Smooth muscle cell (in vitro differentiated cells): ENCODE results near the gene TCFL5. TPM values are rescaled to one million over a fixed set of nuclear protein-coding genes. Genes with fewer than 3 reads are reported as not detected.

Source experiments
- DNase-seq: peaks from one replicate; lab custom pipeline; 2025; ENCODE audit not compliant: unreplicated experiment; lab: John Stamatoyannopoulos, UW
- H2AFZ ChIP-seq: fragments of 200-600 bp; sonication (generic); 2 replicates; pipeline ENCODE4 v1.6.0; 2016; ENCODE audit warnings: antibody characterized with exemption, low read depth, mild to moderate bottlenecking
- H3F3A ChIP-seq: fragments of 200-600 bp; sonication (generic); 2 replicates; pipeline ENCODE4 v1.6.0; 2017; ENCODE audit warnings: antibody characterized with exemption, low read depth
- H3K27ac ChIP-seq: fragments of 200-600 bp; sonication (generic); 2 replicates; pipeline ENCODE4 v1.5.1; 2016; ENCODE audit warnings: low read depth, mild to moderate bottlenecking
- H3K27me3 ChIP-seq: fragments of 200-600 bp; sonication (generic); 2 replicates; pipeline ENCODE4 v1.6.1; 2016; ENCODE audit warnings: low read depth, mild to moderate bottlenecking
- H3K36me3 ChIP-seq: fragments of 200-600 bp; sonication (generic); 2 replicates; pipeline ENCODE4 v1.5.1; 2016; ENCODE audit warnings: low read depth
- H3K4me1 ChIP-seq: fragments of 200-600 bp; sonication (generic); 2 replicates; pipeline ENCODE4 v1.5.1; 2016; ENCODE audit warnings: low read depth
- H3K4me2 ChIP-seq: fragments of 200-600 bp; sonication (generic); 2 replicates; pipeline ENCODE4 v1.6.0; 2016; ENCODE audit warnings: mild to moderate bottlenecking
- H3K4me3 ChIP-seq: fragments of 200-600 bp; sonication (generic); 2 replicates; pipeline ENCODE4 v1.5.1; 2016; ENCODE audit warnings: mild to moderate bottlenecking
- H3K79me2 ChIP-seq: fragments of 200-600 bp; sonication (generic); 2 replicates; pipeline ENCODE4 v1.6.0; 2016; ENCODE audit warnings: low read depth, mild to moderate bottlenecking
- H3K9ac ChIP-seq: fragments of 200-600 bp; sonication (generic); 2 replicates; pipeline ENCODE4 v1.6.0; 2016; ENCODE audit warnings: low read depth
- H3K9me3 ChIP-seq: fragments of 200-600 bp; sonication (generic); replicated peaks from 2 replicates; pipeline ENCODE4 v1.5.1; 2016; ENCODE audit warnings: low read depth
- H4K20me1 ChIP-seq: fragments of 200-600 bp; sonication (generic); 2 replicates; pipeline ENCODE4 v1.6.0; 2016; ENCODE audit warnings: low read depth
- CTCF ChIP-seq: fragments of 200-600 bp; sonication (generic); IDR thresholded peaks from 2 replicates; pipeline ENCODE4 v1.5.1; 2017; ENCODE audit warnings: borderline replicate concordance, mild to moderate bottlenecking, antibody characterized with exemption; ENCODE audit not compliant: insufficient read depth, poor library complexity, severe bottlenecking
- WGBS: methylation state at CpG from one replicate; pipeline ENCODE4 v1.1.7; 2016; ENCODE audit warnings: low lambda C conversion rate; 5-methylcytosine and 5-hydroxymethylcytosine counted together
- polyA plus RNA-seq: library from polyadenylated mRNA; unstranded; fragments of >200 nt; fragmentation: Nextera tagmentation; extraction: Ambion mirVana; gene quantifications from 2 replicates; pipeline ENCODE4 v1.2.1, GENCODE V29; 2016
- total RNA-seq: library from RNA; depleted of rRNA; stranded (reverse); fragments of >200 nt; gene quantifications from 2 replicates; pipeline ENCODE4 v1.2.3, GENCODE V29; 2014

The TCFL5 gene
- total and polyA plus RNA-seq, 2 experiments from 2014 or later: 9.5 to 12.5 TPM

GRCh38 chr20:62846166-62846890 is 15.3 kb downstream of the TCFL5 start:
- Histone ChIP-seq H3K4me1 (no peaks in the 10 kb centered on the region), H3K4me2 (peak overlapping the region; percentile 6), H3K27ac (peak overlapping the region; percentile 75), H3K4me3 (no peak overlapping the region), H3K36me3 (peaks cover 2% of the 10 kb centered on the region), H2AFZ (no peak overlapping the region), H3K9me3 (no peaks in the 10 kb centered on the region), H3K9ac (peak overlapping the region; percentile 13), H3F3A (no peaks in the 10 kb centered on the region), H3K79me2 (no peaks in the 10 kb centered on the region), H3K27me3 (no peaks in the 10 kb centered on the region), H4K20me1 (peaks cover 10% of the 10 kb centered on the region)
- TF ChIP-seq CTCF: no peak
- no peak for DNase-seq
- 80% methylated on average over 19 of the region's 19 CpGs for WGBS

DNA sequence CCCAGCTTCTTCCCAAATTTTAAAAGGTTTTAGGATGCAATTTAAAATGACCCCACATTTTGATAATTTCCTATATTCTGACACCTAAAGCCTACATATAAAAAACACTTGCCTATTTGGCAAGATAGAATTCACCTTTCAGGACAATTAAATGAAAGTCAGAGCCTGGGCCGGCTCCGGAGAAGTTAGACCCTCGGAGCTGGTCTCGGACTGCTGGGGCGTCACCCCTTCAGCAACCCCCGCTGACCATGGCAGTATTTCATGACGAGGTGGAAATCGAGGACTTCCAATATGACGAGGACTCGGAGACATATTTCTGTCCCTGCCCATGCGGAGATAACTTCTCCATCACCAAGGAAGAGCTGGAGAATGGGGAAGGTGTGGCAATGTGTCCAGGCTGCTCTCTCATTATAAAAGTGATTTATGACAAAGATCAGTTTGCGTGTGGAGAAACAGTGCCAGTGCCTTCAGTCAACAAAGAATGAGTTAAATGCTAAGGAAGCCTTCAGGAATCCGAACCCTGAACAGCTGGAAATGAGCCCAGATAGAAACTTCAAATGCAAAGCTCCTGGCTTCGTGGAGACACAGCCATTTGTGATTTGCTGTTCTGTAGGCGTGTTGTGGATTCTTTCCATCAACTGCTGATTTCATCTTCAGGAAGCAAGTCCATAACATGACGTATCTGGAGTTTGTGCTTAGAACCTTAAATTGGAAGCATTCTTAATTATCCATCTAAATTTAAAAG is 16.0 kb downstream of the TCFL5 start:
- peaks cover 2% of the 10 kb centered on the region for H4K20me1 ChIP-seq
- no peaks in the 10 kb centered on the region for H3K27me3 ChIP-seq
- H2AFZ ChIP-seq: no peak overlapping the region
- 78% methylated on average over 16 of the region's 16 CpGs for WGBS
- H3F3A ChIP-seq: no peaks in the 10 kb centered on the region
- H3K4me1 ChIP-seq: no peaks in the 10 kb centered on the region
- H3K27ac ChIP-seq: peak overlapping the region; percentile 75
- no peaks in the 10 kb centered on the region for H3K79me2 ChIP-seq
- no peaks in the 10 kb centered on the region for H3K9me3 ChIP-seq
- no peak for DNase-seq
- peaks cover 2% of the 10 kb centered on the region for H3K36me3 ChIP-seq
- TF ChIP-seq CTCF: no peak
- H3K4me2 ChIP-seq: peak overlapping the region; percentile 6
- peak overlapping the region; percentile 13 for H3K9ac ChIP-seq
- H3K4me3 ChIP-seq: no peak overlapping the region

- no peak overlapping the region for H3K4me3 ChIP-seq
- no peaks in the 10 kb centered on the region for H3F3A ChIP-seq
- DNase-seq: no peak
- no peaks in the 10 kb centered on the region for H3K79me2 ChIP-seq
- no peak overlapping the region for H3K27ac ChIP-seq
- no peak overlapping the region for H2AFZ ChIP-seq
- WGBS: 93% methylated on average over 7 of the region's 7 CpGs
- no peak for TF ChIP-seq CTCF
- H4K20me1 ChIP-seq: no peaks in the 10 kb centered on the region
- H3K4me2 ChIP-seq: no peak overlapping the region
- no peaks in the 10 kb centered on the region for H3K4me1 ChIP-seq
- no peaks in the 10 kb centered on the region for H3K9me3 ChIP-seq
- peaks cover 2% of the 10 kb centered on the region for H3K36me3 ChIP-seq
- H3K9ac ChIP-seq: no peak overlapping the region
- H3K27me3 ChIP-seq: no peaks in the 10 kb centered on the region
These were observed 17.4 kb downstream of the TCFL5 start for GRCh38 chr20:62844182-62844581.
